ENCODE data around the gene GATAD1. TPM values are rescaled to one million over a fixed set of nuclear protein-coding genes. Genes with fewer than 3 reads are reported as not detected.
A peak's percentile ranks its signal among the peaks of the same experiment; 100 is the strongest.
"Not testable (repeated sequence)": the region's sequence is repeated elsewhere in the genome, so short reads cannot be mapped to it uniquely, and the experiment has no call there.

Gene GATAD1
- total RNA-seq, 1 donor from 2014 or later: 53.6 TPM

DNA sequence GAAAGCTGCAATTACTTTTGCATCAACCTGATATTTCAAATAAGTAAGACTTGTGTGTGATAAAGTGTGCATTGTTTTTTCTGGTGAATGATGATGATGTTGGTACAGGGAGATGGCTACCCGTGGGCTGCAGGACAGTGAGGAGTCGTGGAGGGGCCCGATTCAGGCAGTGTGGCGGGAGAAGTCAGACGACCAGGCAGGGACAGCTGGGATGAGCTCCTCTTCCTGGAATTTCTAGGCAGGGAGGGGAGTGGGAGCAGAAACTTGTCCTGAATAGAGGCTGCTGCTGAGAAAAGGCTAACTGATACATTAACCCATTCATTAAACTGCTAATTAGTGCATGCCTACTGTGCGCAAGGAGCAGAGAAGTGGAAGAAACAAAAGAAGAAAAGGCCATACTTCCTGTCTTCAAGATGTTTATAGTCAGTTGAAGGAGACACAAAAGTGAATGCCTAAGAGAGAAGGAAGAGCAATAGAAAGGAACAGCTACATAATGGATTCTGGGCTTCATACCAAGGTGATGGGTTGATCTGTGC, 9.3 kb upstream of the GATAD1 start:
- TF ChIP-seq, protein P1, sequence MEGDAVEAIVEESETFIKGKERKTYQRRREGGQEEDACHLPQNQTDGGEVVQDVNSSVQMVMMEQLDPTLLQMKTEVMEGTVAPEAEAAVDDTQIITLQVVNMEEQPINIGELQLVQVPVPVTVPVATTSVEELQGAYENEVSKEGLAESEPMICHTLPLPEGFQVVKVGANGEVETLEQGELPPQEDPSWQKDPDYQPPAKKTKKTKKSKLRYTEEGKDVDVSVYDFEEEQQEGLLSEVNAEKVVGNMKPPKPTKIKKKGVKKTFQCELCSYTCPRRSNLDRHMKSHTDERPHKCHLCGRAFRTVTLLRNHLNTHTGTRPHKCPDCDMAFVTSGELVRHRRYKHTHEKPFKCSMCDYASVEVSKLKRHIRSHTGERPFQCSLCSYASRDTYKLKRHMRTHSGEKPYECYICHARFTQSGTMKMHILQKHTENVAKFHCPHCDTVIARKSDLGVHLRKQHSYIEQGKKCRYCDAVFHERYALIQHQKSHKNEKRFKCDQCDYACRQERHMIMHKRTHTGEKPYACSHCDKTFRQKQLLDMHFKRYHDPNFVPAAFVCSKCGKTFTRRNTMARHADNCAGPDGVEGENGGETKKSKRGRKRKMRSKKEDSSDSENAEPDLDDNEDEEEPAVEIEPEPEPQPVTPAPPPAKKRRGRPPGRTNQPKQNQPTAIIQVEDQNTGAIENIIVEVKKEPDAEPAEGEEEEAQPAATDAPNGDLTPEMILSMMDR (IDR thresholded peaks at IDR 0.05; ENCODE audit: unreplicated experiment): no peak
- Mint-ChIP-seq H3K27me3 (ENCODE audit: low read depth) (peaks cover 16% of the 10 kb centered on the region), H3K9me3 (peaks cover 6% of the 10 kb centered on the region), H3K4me3 (no peak overlapping the region), H3K27ac (no peak overlapping the region), H3K36me3 (no peaks in the 10 kb centered on the region), H3K4me1 (peaks cover 4% of the 10 kb centered on the region)
- DNase-seq (ENCODE audit: low spot score in 2 of 2, unreplicated experiment in 2 of 2): no peak

DNA sequence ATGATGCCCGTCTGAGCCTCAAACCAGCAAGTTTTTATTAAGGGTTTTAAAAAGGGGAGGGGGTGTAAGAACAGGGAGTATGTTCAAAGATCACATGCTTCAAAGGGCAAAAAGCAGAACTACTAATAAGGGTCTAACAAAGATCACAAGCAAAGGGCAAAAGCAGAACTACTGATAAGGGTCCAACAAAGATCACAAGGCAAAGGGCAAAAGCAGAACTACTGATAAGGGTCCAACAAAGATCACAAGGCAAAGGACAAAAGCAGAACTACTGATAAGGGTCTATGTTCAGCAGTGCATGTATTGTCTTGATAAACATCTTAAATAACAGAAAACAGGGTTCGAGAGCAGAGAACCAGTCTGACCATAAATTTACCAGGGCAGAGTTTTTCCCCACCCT, 4.6 kb upstream of the GATAD1 start:
- not testable (repeated sequence) for H3K27me3 Mint-ChIP-seq (ENCODE audit: low read depth); DNase-seq (ENCODE audit: low spot score in 2 of 2, unreplicated experiment in 2 of 2)

DNA sequence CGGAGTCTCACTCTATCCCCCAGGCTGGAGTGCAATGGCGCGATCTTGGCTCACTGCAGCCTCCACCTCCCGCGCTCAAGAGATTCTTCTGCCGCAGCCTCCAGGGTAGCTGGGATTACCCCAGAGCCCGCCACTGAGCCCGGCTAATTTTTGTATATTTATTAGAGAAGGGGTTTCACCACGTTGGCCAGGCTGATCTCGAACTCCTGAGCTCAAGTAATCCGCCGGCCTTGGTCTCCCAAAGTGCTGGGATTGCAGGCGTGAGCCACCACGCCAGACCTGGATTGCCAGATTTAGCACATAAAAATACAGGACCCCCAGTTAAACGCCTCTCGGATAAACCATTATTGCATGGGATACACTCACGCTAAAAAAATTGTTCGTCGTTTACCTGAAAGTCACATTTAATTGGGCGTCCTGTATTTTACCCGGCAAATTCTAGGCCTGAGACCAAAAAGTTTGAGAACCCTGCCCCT, 375 bp upstream of the GATAD1 start:
- H3K27ac Mint-ChIP-seq: no peak overlapping the region
- no peaks in the 10 kb centered on the region for H3K27me3 Mint-ChIP-seq (ENCODE audit: low read depth)
- no peak for DNase-seq (ENCODE audit: low spot score in 2 of 2, unreplicated experiment in 2 of 2)
- peaks cover 7% of the 10 kb centered on the region for H3K36me3 Mint-ChIP-seq
- H3K9me3 Mint-ChIP-seq: peaks cover 6% of the 10 kb centered on the region
- TF ChIP-seq, protein P1 (IDR thresholded peaks at IDR 0.05; ENCODE audit: unreplicated experiment): peak; percentile 92
- peaks cover 11% of the 10 kb centered on the region for H3K4me1 Mint-ChIP-seq
- H3K4me3 Mint-ChIP-seq: peak overlapping the region; percentile 77

More for the DNA sequence above, 4.6 kb upstream of the GATAD1 start:
- not testable (repeated sequence) for H3K4me3 Mint-ChIP-seq, H3K36me3 Mint-ChIP-seq, H3K4me1 Mint-ChIP-seq, H3K27ac Mint-ChIP-seq, H3K9me3 Mint-ChIP-seq

DNA sequence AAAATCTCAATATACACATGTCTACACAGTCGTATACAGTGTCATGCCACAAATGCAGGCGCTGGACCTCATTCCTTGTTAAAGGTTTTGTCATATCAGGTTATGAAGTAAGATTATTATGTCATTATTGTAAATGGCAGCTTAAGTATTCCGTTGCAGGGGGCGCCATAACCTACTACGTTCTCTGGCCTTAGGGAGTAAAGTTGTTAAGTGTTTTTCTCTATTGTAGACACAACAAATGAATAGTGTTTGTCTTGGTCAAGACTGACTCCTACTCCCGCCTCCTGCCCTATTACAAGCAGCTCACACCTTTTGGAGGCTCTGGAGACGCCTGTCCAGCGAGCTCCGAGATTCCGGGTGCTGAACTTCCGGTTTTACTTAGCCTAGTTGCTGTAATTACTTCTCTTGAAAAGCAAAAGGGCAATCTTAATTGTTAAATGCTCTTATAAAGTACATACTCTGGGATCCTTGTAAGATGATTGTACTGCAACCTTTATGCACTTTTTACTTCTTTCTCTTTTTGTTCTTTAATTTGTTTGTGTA, 994 bp downstream of the GATAD1 start:
- TF ChIP-seq, protein P1 (IDR thresholded peaks at IDR 0.05; ENCODE audit: unreplicated experiment): no peak
- no peaks in the 10 kb centered on the region for H3K27me3 Mint-ChIP-seq (ENCODE audit: low read depth)
- H3K9me3 Mint-ChIP-seq: no peaks in the 10 kb centered on the region
- H3K4me3 Mint-ChIP-seq: peak overlapping the region; percentile 77
- H3K4me1 Mint-ChIP-seq: peaks cover 11% of the 10 kb centered on the region
- peak overlapping the region; percentile 90 for H3K27ac Mint-ChIP-seq
- DNase-seq (ENCODE audit: low spot score in 2 of 2, unreplicated experiment in 2 of 2): peak in 1 of 2 experiments; percentile 26
- peaks cover 9% of the 10 kb centered on the region for H3K36me3 Mint-ChIP-seq

DNA sequence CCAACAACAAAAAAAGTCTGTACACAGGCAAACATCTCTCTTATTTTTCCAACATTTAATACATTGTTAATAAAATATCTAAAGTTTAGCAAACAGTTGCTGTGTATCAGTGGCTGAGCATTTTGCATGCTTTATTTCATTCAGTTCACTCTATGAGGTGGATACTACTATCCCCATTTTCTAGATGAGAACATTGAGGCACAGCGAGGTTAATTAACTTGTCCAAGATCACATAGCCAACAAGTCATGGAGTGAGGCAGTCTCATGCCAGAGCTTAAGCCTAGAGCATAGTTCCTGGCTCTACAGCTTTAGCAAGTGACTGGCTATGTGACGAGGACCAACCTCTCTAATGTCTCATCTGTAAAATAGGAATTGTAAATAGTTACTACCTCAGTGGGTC, 4.4 kb downstream of the GATAD1 start:
- no peaks in the 10 kb centered on the region for H3K9me3 Mint-ChIP-seq

DNA sequence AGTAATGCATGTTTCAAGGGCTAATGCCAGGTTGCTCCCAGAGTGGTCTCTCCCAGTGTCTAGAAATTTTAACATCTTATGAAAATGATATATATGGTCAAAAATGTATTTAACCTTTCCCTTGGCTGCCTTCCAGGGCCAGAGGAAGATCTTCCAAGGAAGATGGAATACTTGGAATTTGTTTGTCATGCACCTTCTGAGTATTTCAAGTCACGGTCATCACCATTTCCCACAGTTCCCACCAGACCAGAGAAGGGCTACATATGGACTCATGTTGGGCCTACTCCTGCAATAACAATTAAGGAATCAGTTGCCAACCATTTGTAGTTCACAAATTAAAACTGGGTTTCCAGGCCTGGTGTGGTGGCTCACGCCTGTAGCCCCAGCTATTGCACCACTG, 9.0 kb downstream of the GATAD1 start:
- Mint-ChIP-seq H3K27me3 (ENCODE audit: low read depth) (no peaks in the 10 kb centered on the region), H3K9me3 (no peaks in the 10 kb centered on the region), H3K27ac (no peak overlapping the region), H3K4me1 (no peaks in the 10 kb centered on the region), H3K4me3 (no peak overlapping the region), H3K36me3 (peaks cover 20% of the 10 kb centered on the region)
- DNase-seq (ENCODE audit: low spot score in 2 of 2, unreplicated experiment in 2 of 2): no peak
- TF ChIP-seq, protein P1 (IDR thresholded peaks at IDR 0.05; ENCODE audit: unreplicated experiment): no peak

More for the DNA sequence above, 4.4 kb downstream of the GATAD1 start:
- Mint-ChIP-seq H3K4me3 (no peak overlapping the region), H3K36me3 (peaks cover 25% of the 10 kb centered on the region), H3K27ac (no peak overlapping the region), H3K27me3 (ENCODE audit: low read depth) (no peaks in the 10 kb centered on the region), H3K4me1 (peaks cover 11% of the 10 kb centered on the region)
- TF ChIP-seq, protein P1 (IDR thresholded peaks at IDR 0.05; ENCODE audit: unreplicated experiment): no peak
- no peak for DNase-seq (ENCODE audit: low spot score in 2 of 2, unreplicated experiment in 2 of 2)
